Panc1 (cell line): ENCODE results near the gene HCST. TPM values are rescaled to one million over a fixed set of nuclear protein-coding genes. Genes with fewer than 3 reads are reported as not detected.

Source experiments
- ATAC-seq: fragments of 200-7000 bp; cut with Tn5 transposase; 2 replicates; pipeline ENCODE4 v1.9.1; 2020; ENCODE audit warnings: mild to moderate bottlenecking, moderate library complexity
- BruUV-seq: library from RNA; stranded (reverse); fragments of 400-500 nt; replicated peaks from 2 replicates; lab custom pipeline; 2021; lab: Mats Ljungman, UMichigan
- CTCF ChIA-PET: fragments of 300-600 bp; sonication (Branson Sonifier 250); formaldehyde crosslinking; loops from one replicate; lab custom pipeline; 2022; ENCODE audit warnings: antibody characterized with exemption; lab: Charles Lee
- POLR2A ChIA-PET: fragments of 300-600 bp; sonication (Branson Sonifier 250); formaldehyde crosslinking; loops from one replicate; lab custom pipeline; 2022; ENCODE audit warnings: antibody characterized with exemption; lab: Charles Lee
- DNase-seq: peaks from one replicate; pipeline ENCODE4 v3.0.0-alpha.2; 2010; ENCODE audit warnings: low read depth, low spot score
- H3K27ac ChIP-seq: 2 replicates; pipeline ENCODE4 v1.5.1; 2011; ENCODE audit warnings: mild to moderate bottlenecking, low read length, inconsistent platforms
- H3K27me3 ChIP-seq: fragments of 200-500 bp; sonication (Bioruptor generic); 2 replicates; pipeline ENCODE4 v1.6.0; 2014; ENCODE audit warnings: low read length, inconsistent platforms; ENCODE audit not compliant: control insufficient read depth, insufficient read depth
- H3K36me3 ChIP-seq: fragments of 200-500 bp; sonication (Bioruptor generic); 2 replicates; pipeline ENCODE4 v1.5.1; 2014; ENCODE audit warnings: inconsistent platforms, mild to moderate bottlenecking, low read length, moderate library complexity; ENCODE audit not compliant: control insufficient read depth, insufficient read depth
- H3K4me1 ChIP-seq: 2 replicates; pipeline ENCODE4 v1.5.1; 2011; ENCODE audit warnings: inconsistent platforms, mild to moderate bottlenecking, low read length, moderate library complexity; ENCODE audit not compliant: control insufficient read depth, insufficient read depth
- H3K4me3 ChIP-seq, 2 experiments: 2 replicates each; pipeline ENCODE4 v1.5.1; 2011 to 2012; ENCODE audit warnings: low read depth in 2 of 2, low read length in 2 of 2, mild to moderate bottlenecking in 2 of 2, inconsistent platforms in 1 of 2, moderate library complexity in 1 of 2
- H3K9me3 ChIP-seq: fragments of 200-500 bp; sonication (Bioruptor generic); 2 replicates; pipeline ENCODE4 v1.5.1; 2014; ENCODE audit warnings: low read depth, mild to moderate bottlenecking, inconsistent platforms, low read length, moderate library complexity; ENCODE audit not compliant: control insufficient read depth, insufficient read depth
- POLR2AphosphoS5 ChIP-seq: IDR thresholded peaks from 2 replicates; pipeline ENCODE4 v1.6.1; 2012; ENCODE audit warnings: mild to moderate bottlenecking, low read depth, low read length, moderate library complexity
- SIN3A ChIP-seq: IDR thresholded peaks from 2 replicates; pipeline ENCODE4 v1.6.1; 2012; ENCODE audit warnings: low read depth, mild to moderate bottlenecking, low read length, moderate library complexity, borderline replicate concordance; ENCODE audit not compliant: insufficient read depth
- TCF7L2 ChIP-seq: IDR thresholded peaks from 2 replicates; pipeline ENCODE4 v1.6.1; 2011; ENCODE audit warnings: mild to moderate bottlenecking, low read depth, low read length, inconsistent platforms
- in situ Hi-C: cut with HindIII; loops from 2 replicates; pipeline ENCODE4 v1.10.0; 2016; ENCODE audit warnings: low sequenced_read_pairs, low pct_unique_long_range_greater_than_20kb
- intact Hi-C: fragments of 100-400 bp; cut with micrococcal nuclease; formaldehyde crosslinking; loops from one replicate; pipeline ENCODE4 v1.10.0; 2022; ENCODE audit not compliant: unreplicated experiment
- total RNA-seq: library from RNA; stranded (reverse); gene quantifications from one replicate; pipeline ENCODE4 v1.2.1, GENCODE V29; 2021; ENCODE audit not compliant: unreplicated experiment
- TF ChIP-seq, protein P1 (sequence below), 2 experiments: IDR thresholded peaks; 2 replicates each; pipeline ENCODE4 v1.6.1; 2011 to 2012; ENCODE audit warnings: low read depth in 2 of 2, control low read depth in 1 of 2, low read length in 1 of 2, mild to moderate bottlenecking in 1 of 2, moderate library complexity in 1 of 2; ENCODE audit not compliant: insufficient read depth in 1 of 2
- TF ChIP-seq, protein P2 (sequence below): fragments of 450-650 bp; IDR thresholded peaks from 2 replicates; pipeline ENCODE4 v1.5.1; 2017; ENCODE audit warnings: mild to moderate bottlenecking

HCST gene
- total RNA-seq, 1 experiment from 2014 or later, result 2.9 TPM

GRCh38 chr19:35921012-35921411 lies 18.7 kb downstream of the HCST start:
- ChIA-PET CTCF (interaction anchor here (0.7 kb wide), 1 partner anchor 41 kb away, joined by 5 read pairs; no protein-coding TSS in a partner anchor), POLR2A (no interaction called here)
- in situ Hi-C loops (no loop called here), intact Hi-C loops (no loop called here)
- H3K27ac ChIP-seq, result no peak overlapping the region
- no peak overlapping the region for H3K4me3 ChIP-seq
- TF ChIP-seq, protein P1, sequence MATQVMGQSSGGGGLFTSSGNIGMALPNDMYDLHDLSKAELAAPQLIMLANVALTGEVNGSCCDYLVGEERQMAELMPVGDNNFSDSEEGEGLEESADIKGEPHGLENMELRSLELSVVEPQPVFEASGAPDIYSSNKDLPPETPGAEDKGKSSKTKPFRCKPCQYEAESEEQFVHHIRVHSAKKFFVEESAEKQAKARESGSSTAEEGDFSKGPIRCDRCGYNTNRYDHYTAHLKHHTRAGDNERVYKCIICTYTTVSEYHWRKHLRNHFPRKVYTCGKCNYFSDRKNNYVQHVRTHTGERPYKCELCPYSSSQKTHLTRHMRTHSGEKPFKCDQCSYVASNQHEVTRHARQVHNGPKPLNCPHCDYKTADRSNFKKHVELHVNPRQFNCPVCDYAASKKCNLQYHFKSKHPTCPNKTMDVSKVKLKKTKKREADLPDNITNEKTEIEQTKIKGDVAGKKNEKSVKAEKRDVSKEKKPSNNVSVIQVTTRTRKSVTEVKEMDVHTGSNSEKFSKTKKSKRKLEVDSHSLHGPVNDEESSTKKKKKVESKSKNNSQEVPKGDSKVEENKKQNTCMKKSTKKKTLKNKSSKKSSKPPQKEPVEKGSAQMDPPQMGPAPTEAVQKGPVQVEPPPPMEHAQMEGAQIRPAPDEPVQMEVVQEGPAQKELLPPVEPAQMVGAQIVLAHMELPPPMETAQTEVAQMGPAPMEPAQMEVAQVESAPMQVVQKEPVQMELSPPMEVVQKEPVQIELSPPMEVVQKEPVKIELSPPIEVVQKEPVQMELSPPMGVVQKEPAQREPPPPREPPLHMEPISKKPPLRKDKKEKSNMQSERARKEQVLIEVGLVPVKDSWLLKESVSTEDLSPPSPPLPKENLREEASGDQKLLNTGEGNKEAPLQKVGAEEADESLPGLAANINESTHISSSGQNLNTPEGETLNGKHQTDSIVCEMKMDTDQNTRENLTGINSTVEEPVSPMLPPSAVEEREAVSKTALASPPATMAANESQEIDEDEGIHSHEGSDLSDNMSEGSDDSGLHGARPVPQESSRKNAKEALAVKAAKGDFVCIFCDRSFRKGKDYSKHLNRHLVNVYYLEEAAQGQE (IDR thresholded peaks at IDR 0.05; ENCODE audit: insufficient read depth in 1 of 2, low read depth in 2 of 2, low read length in 1 of 2), result no peak
- TF ChIP-seq SIN3A (no peak), POLR2AphosphoS5 (no peak), TCF7L2 (no peak)
- TF ChIP-seq, protein P2, sequence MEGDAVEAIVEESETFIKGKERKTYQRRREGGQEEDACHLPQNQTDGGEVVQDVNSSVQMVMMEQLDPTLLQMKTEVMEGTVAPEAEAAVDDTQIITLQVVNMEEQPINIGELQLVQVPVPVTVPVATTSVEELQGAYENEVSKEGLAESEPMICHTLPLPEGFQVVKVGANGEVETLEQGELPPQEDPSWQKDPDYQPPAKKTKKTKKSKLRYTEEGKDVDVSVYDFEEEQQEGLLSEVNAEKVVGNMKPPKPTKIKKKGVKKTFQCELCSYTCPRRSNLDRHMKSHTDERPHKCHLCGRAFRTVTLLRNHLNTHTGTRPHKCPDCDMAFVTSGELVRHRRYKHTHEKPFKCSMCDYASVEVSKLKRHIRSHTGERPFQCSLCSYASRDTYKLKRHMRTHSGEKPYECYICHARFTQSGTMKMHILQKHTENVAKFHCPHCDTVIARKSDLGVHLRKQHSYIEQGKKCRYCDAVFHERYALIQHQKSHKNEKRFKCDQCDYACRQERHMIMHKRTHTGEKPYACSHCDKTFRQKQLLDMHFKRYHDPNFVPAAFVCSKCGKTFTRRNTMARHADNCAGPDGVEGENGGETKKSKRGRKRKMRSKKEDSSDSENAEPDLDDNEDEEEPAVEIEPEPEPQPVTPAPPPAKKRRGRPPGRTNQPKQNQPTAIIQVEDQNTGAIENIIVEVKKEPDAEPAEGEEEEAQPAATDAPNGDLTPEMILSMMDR, result no peak
- no peak for DNase-seq
- H3K27me3 ChIP-seq, result no peaks in the 10 kb centered on the region
- BruUV-seq, result no TSS peak
- peaks cover 6% of the 10 kb centered on the region; the same call in 1 of the 2 replicates for H3K9me3 ChIP-seq
- H3K4me1 ChIP-seq, result no peaks in the 10 kb centered on the region
- ATAC-seq, result no peak
- no peaks in the 10 kb centered on the region for H3K36me3 ChIP-seq

GRCh38 chr19:35925501-35925900 lies 23.2 kb downstream of the HCST start:
- POLR2A ChIA-PET, result no interaction called here
- no peak for DNase-seq
- CTCF ChIA-PET, result no interaction called here
- H3K27me3 ChIP-seq, result no peaks in the 10 kb centered on the region
- in situ Hi-C loops, result no loop called here
- peaks cover 6% of the 10 kb centered on the region; the same call in 1 of the 2 replicates for H3K9me3 ChIP-seq
- no peaks in the 10 kb centered on the region for H3K36me3 ChIP-seq
- no peaks in the 10 kb centered on the region for H3K4me1 ChIP-seq
- intact Hi-C loops, result no loop called here
- no peak for ATAC-seq
- no TSS peak for BruUV-seq
- H3K4me3 ChIP-seq, result no peak overlapping the region
- no peak overlapping the region for H3K27ac ChIP-seq
- TF ChIP-seq POLR2AphosphoS5 (no peak), SIN3A (no peak), TCF7L2 (no peak)
- TF ChIP-seq, protein P1 (IDR thresholded peaks at IDR 0.05; ENCODE audit: insufficient read depth in 1 of 2, low read depth in 2 of 2, low read length in 1 of 2), result no peak
- TF ChIP-seq, protein P2, result no peak
